DOHH2 (cell line): Measurements from ENCODE around the gene DES.

Source experiments
- EZH2phosphoT487 ChIP-seq: fragments of 200-600 bp; sonication (generic); IDR thresholded peaks from 2 replicates; pipeline ENCODE4 v1.6.1; 2017; ENCODE audit warnings: borderline replicate concordance, mild to moderate bottlenecking, antibody characterized with exemption, low read length, moderate library complexity, mixed read lengths
- TF ChIP-seq, protein P1 (sequence below): fragments of 200-600 bp; sonication (generic); IDR thresholded peaks from one replicate; pipeline ENCODE4 v1.5.1; 2014; ENCODE audit warnings: antibody characterized with exemption, mild to moderate bottlenecking, low read depth, low read length; ENCODE audit not compliant: poor library complexity, severe bottlenecking

DNA sequence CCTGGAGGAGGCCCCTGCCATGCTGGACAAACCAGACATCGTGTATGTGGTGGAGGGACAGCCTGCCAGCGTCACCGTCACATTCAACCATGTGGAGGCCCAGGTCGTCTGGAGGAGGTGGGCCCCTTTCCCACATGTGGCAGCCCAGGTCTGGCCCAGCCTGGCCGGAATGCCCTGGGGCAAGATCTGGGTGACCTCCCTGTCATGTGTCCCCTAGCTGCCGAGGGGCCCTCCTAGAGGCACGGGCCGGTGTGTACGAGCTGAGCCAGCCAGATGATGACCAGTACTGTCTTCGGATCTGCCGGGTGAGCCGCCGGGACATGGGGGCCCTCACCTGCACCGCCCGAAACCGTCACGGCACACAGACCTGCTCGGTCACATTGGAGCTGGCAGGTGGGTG lies 55.3 kb downstream of the DES start:
- TF ChIP-seq, protein P1, sequence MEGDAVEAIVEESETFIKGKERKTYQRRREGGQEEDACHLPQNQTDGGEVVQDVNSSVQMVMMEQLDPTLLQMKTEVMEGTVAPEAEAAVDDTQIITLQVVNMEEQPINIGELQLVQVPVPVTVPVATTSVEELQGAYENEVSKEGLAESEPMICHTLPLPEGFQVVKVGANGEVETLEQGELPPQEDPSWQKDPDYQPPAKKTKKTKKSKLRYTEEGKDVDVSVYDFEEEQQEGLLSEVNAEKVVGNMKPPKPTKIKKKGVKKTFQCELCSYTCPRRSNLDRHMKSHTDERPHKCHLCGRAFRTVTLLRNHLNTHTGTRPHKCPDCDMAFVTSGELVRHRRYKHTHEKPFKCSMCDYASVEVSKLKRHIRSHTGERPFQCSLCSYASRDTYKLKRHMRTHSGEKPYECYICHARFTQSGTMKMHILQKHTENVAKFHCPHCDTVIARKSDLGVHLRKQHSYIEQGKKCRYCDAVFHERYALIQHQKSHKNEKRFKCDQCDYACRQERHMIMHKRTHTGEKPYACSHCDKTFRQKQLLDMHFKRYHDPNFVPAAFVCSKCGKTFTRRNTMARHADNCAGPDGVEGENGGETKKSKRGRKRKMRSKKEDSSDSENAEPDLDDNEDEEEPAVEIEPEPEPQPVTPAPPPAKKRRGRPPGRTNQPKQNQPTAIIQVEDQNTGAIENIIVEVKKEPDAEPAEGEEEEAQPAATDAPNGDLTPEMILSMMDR, result no peak
- no peak for TF ChIP-seq EZH2phosphoT487
